Measurements from ENCODE around the gene CECR2.

DNA sequence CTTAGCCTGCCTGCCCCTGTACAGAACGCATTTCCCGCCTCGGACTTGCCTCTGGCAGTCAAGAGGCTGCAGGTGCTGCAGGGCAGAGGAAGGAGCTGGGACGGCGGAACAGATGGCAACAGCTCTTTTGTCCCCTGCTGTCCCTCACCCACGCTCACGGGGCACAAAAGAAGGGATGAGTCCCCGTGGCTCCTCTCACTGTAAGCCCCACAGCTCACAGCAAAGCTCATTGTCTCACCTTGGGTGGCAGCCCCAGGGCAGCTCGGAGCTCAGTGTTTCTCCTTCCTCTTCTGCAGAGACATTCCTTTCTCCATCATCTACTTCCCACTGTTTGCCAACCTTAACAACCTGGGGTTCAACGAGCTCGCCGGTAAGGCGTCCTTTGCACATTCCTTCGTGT lies 218.4 kb downstream of the CECR2 start:
- TF ChIP-seq, protein P1, sequence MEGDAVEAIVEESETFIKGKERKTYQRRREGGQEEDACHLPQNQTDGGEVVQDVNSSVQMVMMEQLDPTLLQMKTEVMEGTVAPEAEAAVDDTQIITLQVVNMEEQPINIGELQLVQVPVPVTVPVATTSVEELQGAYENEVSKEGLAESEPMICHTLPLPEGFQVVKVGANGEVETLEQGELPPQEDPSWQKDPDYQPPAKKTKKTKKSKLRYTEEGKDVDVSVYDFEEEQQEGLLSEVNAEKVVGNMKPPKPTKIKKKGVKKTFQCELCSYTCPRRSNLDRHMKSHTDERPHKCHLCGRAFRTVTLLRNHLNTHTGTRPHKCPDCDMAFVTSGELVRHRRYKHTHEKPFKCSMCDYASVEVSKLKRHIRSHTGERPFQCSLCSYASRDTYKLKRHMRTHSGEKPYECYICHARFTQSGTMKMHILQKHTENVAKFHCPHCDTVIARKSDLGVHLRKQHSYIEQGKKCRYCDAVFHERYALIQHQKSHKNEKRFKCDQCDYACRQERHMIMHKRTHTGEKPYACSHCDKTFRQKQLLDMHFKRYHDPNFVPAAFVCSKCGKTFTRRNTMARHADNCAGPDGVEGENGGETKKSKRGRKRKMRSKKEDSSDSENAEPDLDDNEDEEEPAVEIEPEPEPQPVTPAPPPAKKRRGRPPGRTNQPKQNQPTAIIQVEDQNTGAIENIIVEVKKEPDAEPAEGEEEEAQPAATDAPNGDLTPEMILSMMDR (IDR thresholded peaks at IDR 0.05 in 4 of 5, conservative IDR thresholded peaks at IDR 0.05 in 1 of 5): no peak
- TF ChIP-seq POLR2A (IDR thresholded peaks at IDR 0.05): no peak

Data from gastrocnemius medialis (tissue), 4 donors.